ENCODE measurements around the gene KRT15. TPM values are rescaled to one million over a fixed set of nuclear protein-coding genes. Genes with fewer than 3 reads are reported as not detected.

KRT15 gene
- total and polyA plus RNA-seq, 2 of the 4 experiments (the other 2 are of a cell fraction), result 2.9 to 5.3 TPM

GRCh38 chr17:41561554-41561953 is 42.9 kb upstream of the KRT15 start:
- Histone ChIP-seq H3K27me3 (ENCODE audit: control insufficient read depth, insufficient read depth, low read length) (peaks cover 61% of the 10 kb centered on the region), H2BK20ac (ENCODE audit: low read depth, low read length) (no peak overlapping the region), H3K56ac (ENCODE audit: extremely low read depth, insufficient read depth, low read length) (no peak overlapping the region), H4K8ac (ENCODE audit: low read depth in 2 of 2, low read length in 2 of 2) (no peak overlapping the region), H2AFZ (replicated peaks; ENCODE audit: low read length, poor library complexity) (no peak overlapping the region), H3K23ac (ENCODE audit: low read depth, low read length) (no peak overlapping the region), H3K4ac (ENCODE audit: low read depth, low read length) (no peak overlapping the region), H3K4me3 (ENCODE audit: insufficient read depth, low read depth, low read length) (no peak overlapping the region), H3K27ac (ENCODE audit: insufficient read depth, low read length) (no peak overlapping the region), H2AK9ac (replicated peaks; ENCODE audit: low read depth, low read length, poor library complexity) (no peak overlapping the region), H2BK120ac (ENCODE audit: low read depth, low read length) (no peak overlapping the region), H3K79me1 (ENCODE audit: low read depth in 1 of 2, low read length in 2 of 2) (no peaks in the 10 kb centered on the region), H3K9me1 (ENCODE audit: insufficient read depth, low read length) (no peaks in the 10 kb centered on the region; the same call in 1 of the 2 replicates), H4K20me1 (ENCODE audit: insufficient read depth, low read length) (no peaks in the 10 kb centered on the region), H3K18ac (ENCODE audit: low read depth, low read length) (no peak overlapping the region), H3K4me1 (ENCODE audit: control insufficient read depth, insufficient read depth, low read length) (no peaks in the 10 kb centered on the region), H3K14ac (replicated peaks; ENCODE audit: low read depth, low read length) (no peak overlapping the region), H2AK5ac (ENCODE audit: low read depth, low read length) (no peak overlapping the region), H4K5ac (ENCODE audit: low read depth, low read length) (no peak overlapping the region), H3K9me3 (ENCODE audit: control insufficient read depth, insufficient read depth, low read length) (0 out of 2 replicates have a peak, but pooled peaks cover 1% of the 10 kb centered on the region), H4K91ac (ENCODE audit: insufficient read depth, low read depth, low read length) (no peak overlapping the region), H2BK5ac (ENCODE audit: low read depth, low read length, poor library complexity, severe bottlenecking) (no peak overlapping the region), H2BK15ac (ENCODE audit: low read depth, low read length) (no peak overlapping the region), H3K36me3 (ENCODE audit: control insufficient read depth, insufficient read depth, low read length) (no peaks in the 10 kb centered on the region), H3K4me2 (ENCODE audit: low read depth, low read length) (no peak overlapping the region), H3K9ac (ENCODE audit: low read depth, low read length) (no peak overlapping the region)
- in situ Hi-C loops (cut with MboI; ENCODE audit: low sequenced_read_pairs) (no loop called here), intact Hi-C loops (cut with micrococcal nuclease) (no loop called here), dilution Hi-C loops (cut with HindIII; ENCODE audit: low sequenced_read_pairs, unreplicated experiment) (no loop called here)
- 58% methylated on average over 3 of the region's 6 CpGs; no CpG with 5 or more reads in 1 of the 2 experiments for WGBS, 2 experiments (ENCODE audit: extremely low coverage in 2 of 2, insufficient read length in 1 of 2)
- ATAC-seq (ENCODE audit: low read depth) (no peak), DNase-seq (no peak)
- ChIA-PET CTCF (no interaction called here), POLR2A (ENCODE audit: unreplicated experiment) (no interaction called here)
- no TSS peak for BruUV-seq (replicated peaks)
- TF ChIP-seq CEBPB (IDR thresholded peaks at IDR 0.05; ENCODE audit: low read depth, low read length) (no peak), RCOR1 (IDR thresholded peaks at IDR 0.05; ENCODE audit: insufficient replicate concordance, low read length) (no peak), MAZ (IDR thresholded peaks at IDR 0.05; ENCODE audit: borderline replicate concordance, low read depth, low read length) (no peak), MXI1 (IDR thresholded peaks at IDR 0.05; ENCODE audit: borderline replicate concordance, low read depth, low read length) (no peak), NFE2L2 (IDR thresholded peaks at IDR 0.05; ENCODE audit: low read depth, low read length) (no peak), CHD1 (IDR thresholded peaks at IDR 0.05; ENCODE audit: low read depth, low read length) (no peak), MAFK (IDR thresholded peaks at IDR 0.05; ENCODE audit: low read depth, low read length) (no peak)
